GM10266 (cell line): ENCODE measurements around the gene MAN2A2.

Experiments
- DNase-seq: peaks from one replicate; pipeline ENCODE4 v3.0.0; 2012; ENCODE audit errors: extremely low spot score
- CTCF ChIP-seq: IDR thresholded peaks from 2 replicates; pipeline ENCODE4 v1.5.1; 2012; ENCODE audit warnings: mild to moderate bottlenecking, low read depth; ENCODE audit not compliant: control insufficient read depth, insufficient read depth; ENCODE audit errors: missing control alignments

Gene MAN2A2

GRCh38 chr15:90912770-90913075 lies 9.6 kb downstream of the MAN2A2 start:
- no peak for TF ChIP-seq CTCF

GRCh38 chr15:90913398-90913944 lies 10.4 kb downstream of the MAN2A2 start:
- no peak for DNase-seq
- TF ChIP-seq CTCF, result no peak

More at GRCh38 chr15:90912770-90913075, 9.6 kb downstream of the MAN2A2 start:
- DNase-seq, result no peak

- DNase-seq, result no peak
- TF ChIP-seq CTCF, result no peak
Measured at GRCh38 chr15:90914305-90915080, 11.4 kb downstream of the MAN2A2 start.

GRCh38 chr15:90915216-90915807 lies 12.2 kb downstream of the MAN2A2 start:
- no peak for DNase-seq
- no peak for TF ChIP-seq CTCF

- no peak for TF ChIP-seq CTCF
- no peak for DNase-seq
Measured at GRCh38 chr15:90915808-90916440, 12.8 kb downstream of the MAN2A2 start.

- DNase-seq, result no peak
- no peak for TF ChIP-seq CTCF
Measured at GRCh38 chr15:90916461-90916860, 13.4 kb downstream of the MAN2A2 start.

- no peak for TF ChIP-seq CTCF
- no peak for DNase-seq
Measured at GRCh38 chr15:90917569-90917968, 14.5 kb downstream of the MAN2A2 start.
